Neural cell (in vitro differentiated cells): ENCODE measurements around the gene EPHA4. TPM values are rescaled to one million over a fixed set of nuclear protein-coding genes. Genes with fewer than 3 reads are reported as not detected.
A peak's percentile ranks its signal among the peaks of the same experiment; 100 is the strongest.

Experiments
- H2AFZ ChIP-seq: fragments of 200-600, 300-800 bp; sonication (generic), shearing (Covaris generic); 2 replicates; pipeline ENCODE4 v1.6.0; 2014; ENCODE audit warnings: low read depth, mild to moderate bottlenecking, antibody characterized with exemption, low read length, moderate library complexity
- H3F3A ChIP-seq: fragments of 200-600 bp; shearing (Covaris generic); 2 replicates; pipeline ENCODE4 v1.6.1; 2016; ENCODE audit warnings: mild to moderate bottlenecking, moderate library complexity, mixed read lengths, antibody characterized with exemption, low read length; ENCODE audit not compliant: insufficient read depth, poor library complexity, severe bottlenecking
- H3K27ac ChIP-seq: fragments of 200-600, 300-800 bp; sonication (generic), shearing (Covaris generic); 2 replicates; pipeline ENCODE4 v1.5.1; 2014; ENCODE audit warnings: mild to moderate bottlenecking, low read length, moderate library complexity
- H3K27me3 ChIP-seq: fragments of 300-800, 200-600 bp; sonication (generic), shearing (Covaris generic); 2 replicates; pipeline ENCODE4 v1.6.0; 2014; ENCODE audit warnings: mild to moderate bottlenecking, low read depth, low read length, moderate library complexity; ENCODE audit not compliant: insufficient read depth
- H3K36me3 ChIP-seq: fragments of 300-800, 200-600 bp; sonication (generic), shearing (Covaris generic); 2 replicates; pipeline ENCODE4 v1.5.1; 2014; ENCODE audit warnings: mild to moderate bottlenecking, antibody characterized with exemption, low read length, moderate library complexity; ENCODE audit not compliant: insufficient read depth
- H3K4me2 ChIP-seq: fragments of 300-800, 200-600 bp; sonication (generic), shearing (Covaris generic); 2 replicates; pipeline ENCODE4 v1.6.0; 2014; ENCODE audit warnings: mild to moderate bottlenecking, low read length
- H3K4me3 ChIP-seq: fragments of 300-800, 200-600 bp; sonication (generic), shearing (Covaris generic); 2 replicates; pipeline ENCODE4 v1.5.1; 2014; ENCODE audit warnings: mild to moderate bottlenecking, low read length, moderate library complexity
- H3K79me2 ChIP-seq: fragments of 200-600 bp; shearing (Covaris generic); replicated peaks from 2 replicates; pipeline ENCODE4 v1.6.0; 2014; ENCODE audit warnings: mild to moderate bottlenecking, low read length, moderate library complexity; ENCODE audit not compliant: insufficient read depth
- H3K9ac ChIP-seq: fragments of 300-800, 200-600 bp; sonication (generic), shearing (Covaris generic); 2 replicates; pipeline ENCODE4 v1.6.1; 2016; ENCODE audit warnings: mild to moderate bottlenecking, low read length, mixed read lengths
- H3K9me2 ChIP-seq: fragments of 200-600 bp; shearing (Covaris generic); 2 replicates; pipeline ENCODE4 v1.6.1; 2016; ENCODE audit warnings: mild to moderate bottlenecking, low read length, mixed read lengths; ENCODE audit not compliant: insufficient read depth
- H3K9me3 ChIP-seq: fragments of 200-600, 300-800 bp; sonication (generic), shearing (Covaris generic); 2 replicates; pipeline ENCODE4 v1.6.1; 2016; ENCODE audit warnings: mild to moderate bottlenecking, mixed run types, low read length, moderate library complexity, mixed read lengths
- H4K20me1 ChIP-seq: fragments of 200-600 bp; shearing (Covaris generic); 2 replicates; pipeline ENCODE4 v1.6.1; 2016; ENCODE audit warnings: mild to moderate bottlenecking, mixed run types; ENCODE audit not compliant: insufficient read depth
- CTCF ChIP-seq: fragments of 450-650 bp; IDR thresholded peaks from 2 replicates; pipeline ENCODE4 v1.5.1; 2014; ENCODE audit warnings: antibody characterized with exemption, mild to moderate bottlenecking, moderate library complexity; ENCODE audit not compliant: poor library complexity, severe bottlenecking
- EP300 ChIP-seq: fragments of 450-650 bp; conservative IDR thresholded peaks from 2 replicates; pipeline ENCODE4 v1.6.1; 2014; ENCODE audit warnings: antibody characterized with exemption, mild to moderate bottlenecking, moderate library complexity; ENCODE audit not compliant: poor library complexity, severe bottlenecking
- MXI1 ChIP-seq: fragments of 450-650 bp; conservative IDR thresholded peaks from 2 replicates; pipeline ENCODE4 v1.6.1; 2014; ENCODE audit warnings: antibody characterized with exemption, mild to moderate bottlenecking; ENCODE audit not compliant: poor library complexity, severe bottlenecking
- POLR2AphosphoS5 ChIP-seq: IDR thresholded peaks from 2 replicates; pipeline ENCODE4 v1.6.1; 2012
- RAD21 ChIP-seq: fragments of 450-650 bp; conservative IDR thresholded peaks from 2 replicates; pipeline ENCODE4 v1.6.1; 2014; ENCODE audit warnings: antibody characterized with exemption, mild to moderate bottlenecking, moderate library complexity
- REST ChIP-seq: IDR thresholded peaks from 2 replicates; pipeline ENCODE4 v1.6.1; 2012; ENCODE audit warnings: borderline replicate concordance
- SMC3 ChIP-seq: fragments of 450-650 bp; conservative IDR thresholded peaks from 2 replicates; pipeline ENCODE4 v1.6.1; 2014; ENCODE audit warnings: antibody characterized with exemption, mild to moderate bottlenecking, moderate library complexity; ENCODE audit not compliant: poor library complexity
- TAF1 ChIP-seq: IDR thresholded peaks from 2 replicates; pipeline ENCODE4 v1.6.1; 2012; ENCODE audit warnings: low read depth
- polyA plus RNA-seq: library from polyadenylated mRNA; depleted of rRNA; stranded (reverse); fragments of >200 nt; gene quantifications from 2 replicates; pipeline ENCODE4 v1.2.3, GENCODE V29; 2014

EPHA4 gene
- polyA plus RNA-seq, 1 donor from 2014 or later, result 71.1 TPM

- Histone ChIP-seq H3K4me2 (peak overlapping the region; percentile 50), H2AFZ (no peak overlapping the region), H3K79me2 (peaks cover 79% of the 10 kb centered on the region), H3F3A (peaks cover 2% of the 10 kb centered on the region), H3K9me3 (no peaks in the 10 kb centered on the region), H3K9ac (peak overlapping the region; percentile 34), H3K27me3 (no peaks in the 10 kb centered on the region), H3K9me2 (no peaks in the 10 kb centered on the region), H3K27ac (no peak overlapping the region), H3K4me3 (peak overlapping the region; percentile 37), H3K36me3 (no peaks in the 10 kb centered on the region), H4K20me1 (no peaks in the 10 kb centered on the region)
- TF ChIP-seq SMC3 (no peak), REST (no peak), TAF1 (no peak), RAD21 (no peak), POLR2AphosphoS5 (no peak), CTCF (no peak), EP300 (no peak)
Observed at GRCh38 chr2:221558107-221558506, 14.0 kb downstream of the EPHA4 start.

- TF ChIP-seq REST, result no peak
- no peak for TF ChIP-seq EP300
- TF ChIP-seq POLR2AphosphoS5, result no peak
- TF ChIP-seq MXI1, result no peak
- H3K36me3 ChIP-seq, result no peaks in the 10 kb centered on the region
- peak overlapping the region; percentile 38 for H3K9ac ChIP-seq
- no peak overlapping the region for H2AFZ ChIP-seq
- no peaks in the 10 kb centered on the region for H3K27me3 ChIP-seq
- peaks cover 2% of the 10 kb centered on the region for H3F3A ChIP-seq
- H4K20me1 ChIP-seq, result no peaks in the 10 kb centered on the region
- peak overlapping the region; percentile 43 for H3K27ac ChIP-seq
- peak overlapping the region; percentile 50 for H3K4me2 ChIP-seq
- no peaks in the 10 kb centered on the region for H3K9me3 ChIP-seq
- peak overlapping the region; percentile 52 for H3K4me3 ChIP-seq
- H3K9me2 ChIP-seq, result no peaks in the 10 kb centered on the region
- peaks cover 92% of the 10 kb centered on the region for H3K79me2 ChIP-seq
Observed at GRCh38 chr2:221555494-221555846, 16.6 kb downstream of the EPHA4 start.
